Omental fat pad (tissue), 4 donors: ENCODE measurements around the gene GSS. TPM values are rescaled to one million over a fixed set of nuclear protein-coding genes. Genes with fewer than 3 reads are reported as not detected.
A peak's percentile ranks its signal among the peaks of the same experiment; 100 is the strongest.

Source experiments
- ATAC-seq: fragments of 150-250 bp; one replicate; pipeline ENCODE4 v1.9.1; 2016; ENCODE audit warnings: mild to moderate bottlenecking, moderate library complexity; ENCODE audit not compliant: low FRiP score
- DNase-seq: peaks from one replicate; pipeline ENCODE4 v3.0.0-alpha.2; 2019; ENCODE audit warnings: low spot score
- CTCF ChIP-seq, 3 donors: fragments of 450-650 bp; IDR thresholded peaks; one replicate each; pipeline ENCODE4 v1.5.1; 2016 to 2017; ENCODE audit warnings: antibody characterized with exemption in 3 of 3, mild to moderate bottlenecking in 3 of 3, moderate library complexity in 2 of 3
- total RNA-seq, 4 donors: library from RNA; depleted of rRNA; stranded (reverse); fragments of >200 nt; gene quantifications; one replicate each; pipeline ENCODE4 v1.1.0, GENCODE V29; 2016

The GSS gene
- total RNA-seq, 4 donors from 2014 or later: 32.1 to 39.6 (median 33.2) TPM

DNA sequence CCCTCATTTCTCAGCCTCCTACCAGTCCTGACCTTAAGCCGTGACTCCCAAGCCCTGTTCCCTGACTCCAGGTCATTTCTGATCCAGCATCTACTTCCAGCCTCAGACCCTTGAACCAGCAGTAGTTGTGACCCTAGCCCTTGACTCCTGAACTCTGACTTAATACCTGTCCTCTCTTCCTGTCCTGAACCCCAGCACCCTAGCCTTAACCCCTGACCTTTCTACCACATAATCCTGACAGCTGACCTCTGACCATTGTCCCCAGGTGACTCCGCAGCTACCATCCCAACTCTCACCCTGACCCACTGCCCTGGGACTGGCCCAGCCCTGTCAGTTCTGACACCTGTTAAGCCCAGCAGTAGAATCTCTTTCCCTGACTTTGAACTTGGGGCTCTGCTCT lies 42.2 kb upstream of the GSS start:
- DNase-seq (no peak), ATAC-seq (no peak)
- no peak for TF ChIP-seq CTCF (IDR thresholded peaks at IDR 0.05)

DNA sequence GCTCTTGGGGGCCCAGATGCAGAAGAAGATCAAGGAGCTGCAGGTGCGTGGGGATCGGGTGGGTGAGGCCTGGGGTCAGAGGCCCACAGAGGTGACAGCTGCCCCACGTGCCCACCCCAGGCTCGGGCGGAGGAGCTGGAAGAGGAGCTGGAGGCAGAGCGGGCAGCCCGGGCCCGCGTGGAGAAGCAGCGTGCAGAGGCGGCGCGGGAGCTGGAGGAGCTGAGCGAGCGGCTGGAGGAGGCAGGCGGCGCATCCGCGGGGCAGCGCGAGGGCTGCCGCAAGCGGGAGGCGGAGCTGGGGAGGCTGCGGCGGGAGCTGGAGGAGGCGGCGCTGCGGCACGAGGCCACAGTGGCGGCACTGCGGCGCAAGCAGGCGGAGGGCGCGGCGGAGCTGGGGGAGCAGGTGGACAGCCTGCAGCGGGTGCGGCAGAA lies 41.5 kb upstream of the GSS start:
- no peak for DNase-seq
- peak; percentile 65 for ATAC-seq
- TF ChIP-seq CTCF (IDR thresholded peaks at IDR 0.05): no peak

GRCh38 chr20:34996243-34997028 lies 40.8 kb upstream of the GSS start:
- no peak for DNase-seq
- no peak for TF ChIP-seq CTCF (IDR thresholded peaks at IDR 0.05)
- ATAC-seq: no peak

DNA sequence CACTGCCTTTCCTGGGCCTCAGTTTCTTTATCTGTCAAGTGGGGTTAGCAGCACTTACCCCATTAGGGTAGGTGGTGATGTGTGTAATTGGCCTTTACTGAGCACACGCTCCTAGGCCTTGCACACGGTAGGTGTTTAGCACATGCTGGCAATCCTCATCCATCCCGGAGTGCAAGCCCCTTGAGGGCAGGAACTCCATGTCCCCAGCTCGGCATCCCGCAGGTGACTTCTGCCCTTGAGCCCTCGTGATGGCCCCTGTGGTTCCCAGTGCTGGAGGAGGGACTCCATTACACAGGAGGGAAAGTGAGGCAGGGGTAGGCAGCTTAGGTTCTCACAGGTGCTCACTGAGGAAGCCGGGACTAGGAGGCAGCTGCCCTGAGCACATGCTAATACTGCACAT lies 40.1 kb upstream of the GSS start:
- no peak for DNase-seq
- no peak for TF ChIP-seq CTCF (IDR thresholded peaks at IDR 0.05)
- no peak for ATAC-seq

- ATAC-seq (no peak), DNase-seq (no peak)
- no peak for TF ChIP-seq CTCF (IDR thresholded peaks at IDR 0.05)
Measured at GRCh38 chr20:34995192-34995591, 39.6 kb upstream of the GSS start.

GRCh38 chr20:34994509-34995131 lies 39.0 kb upstream of the GSS start:
- TF ChIP-seq CTCF (IDR thresholded peaks at IDR 0.05): no peak

More at GRCh38 chr20:34994509-34995131, 39.0 kb upstream of the GSS start:
- ATAC-seq (no peak), DNase-seq (no peak)
